NCI-H2196 treated with DMSO at 0.1 percent for 48 hours (cell line): ENCODE measurements around the gene ULK4.
"Not testable (repeated sequence)": the region's sequence is repeated elsewhere in the genome, so short reads cannot be mapped to it uniquely, and the experiment has no call there.

ENCODE experiments used
- DNase-seq: peaks from one replicate; lab custom pipeline; 2025; ENCODE audit not compliant: unreplicated experiment; lab: John Stamatoyannopoulos, UW

Gene ULK4

DNA sequence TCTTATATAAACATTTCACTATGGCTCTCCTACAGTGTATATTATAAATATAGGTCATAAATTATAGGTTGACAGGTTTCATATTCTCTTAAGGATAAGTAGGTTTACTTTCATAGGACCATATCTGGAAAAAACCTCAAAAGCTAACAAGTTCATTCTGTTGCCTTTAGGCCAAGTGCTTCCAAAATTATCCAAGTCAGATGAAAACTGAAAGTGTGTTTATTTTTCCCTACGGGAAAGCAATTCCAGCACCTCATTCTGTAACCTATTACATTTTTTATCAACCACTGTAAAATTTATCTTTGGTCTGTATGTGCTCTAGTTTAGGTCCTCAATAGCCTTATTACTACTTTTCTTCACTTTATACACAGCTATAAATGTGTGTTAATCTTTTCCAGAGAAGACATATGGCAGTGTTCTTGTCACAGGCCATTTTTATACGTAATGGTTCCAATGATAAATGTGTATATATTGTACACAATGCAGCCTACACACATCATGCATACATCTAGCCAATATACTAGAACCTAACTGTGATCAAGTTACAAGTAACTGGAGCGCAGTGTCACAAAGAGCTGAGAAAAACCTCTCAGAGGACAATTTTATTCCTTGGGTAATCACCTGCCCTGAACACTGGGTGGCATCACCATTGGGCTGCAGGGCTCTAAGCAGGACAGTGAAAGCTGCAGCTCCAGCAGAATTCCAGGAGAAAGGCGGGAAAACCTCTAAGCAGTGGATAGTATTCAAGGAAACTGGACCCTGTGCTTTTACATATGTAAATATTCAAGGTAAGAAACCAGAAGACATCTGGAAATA is 511.3 kb downstream of the ULK4 start:
- DNase-seq, result no peak

DNA sequence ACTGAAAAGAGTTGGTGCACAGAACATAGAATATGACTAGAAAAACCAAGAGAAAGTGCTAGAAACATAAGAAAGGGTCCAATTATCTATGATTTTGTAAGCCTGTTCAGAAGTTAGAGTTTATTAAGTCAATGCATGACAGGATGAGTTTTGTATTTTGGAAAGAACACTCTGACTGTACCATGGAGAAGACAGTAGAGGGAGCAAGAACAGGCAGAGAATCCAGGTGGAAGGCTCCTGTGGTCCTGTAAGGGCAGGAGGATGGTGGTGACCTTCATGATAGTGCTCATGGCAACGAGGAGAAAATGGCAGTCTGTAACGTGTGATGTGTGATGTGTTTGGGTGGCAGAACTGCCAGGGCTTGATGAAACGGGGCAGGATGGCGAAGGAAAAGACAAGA is 513.5 kb downstream of the ULK4 start:
- DNase-seq, result no peak

DNA sequence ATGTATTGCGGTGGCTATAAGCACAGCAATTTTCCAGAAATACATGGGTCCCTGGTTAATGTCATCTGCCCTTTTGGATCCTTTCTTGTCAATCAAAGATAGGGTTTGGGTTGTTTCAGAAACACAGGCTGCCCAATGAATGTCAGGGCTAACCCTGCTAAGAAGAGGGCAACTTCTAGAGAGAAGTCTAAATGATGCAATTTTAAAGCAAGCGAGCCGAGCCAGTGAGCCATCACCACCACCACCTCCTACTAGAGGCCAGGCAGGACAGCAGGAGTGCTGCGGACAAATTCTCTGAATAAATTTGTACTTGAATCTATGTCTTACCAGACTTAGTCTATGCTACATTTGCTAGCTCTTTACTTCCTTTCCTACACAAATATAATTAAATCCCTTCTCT is 514.2 kb downstream of the ULK4 start:
- DNase-seq, result no peak

GRCh38 chr3:41446316-41446715 is 515.6 kb downstream of the ULK4 start:
- not testable (repeated sequence) for DNase-seq

DNA sequence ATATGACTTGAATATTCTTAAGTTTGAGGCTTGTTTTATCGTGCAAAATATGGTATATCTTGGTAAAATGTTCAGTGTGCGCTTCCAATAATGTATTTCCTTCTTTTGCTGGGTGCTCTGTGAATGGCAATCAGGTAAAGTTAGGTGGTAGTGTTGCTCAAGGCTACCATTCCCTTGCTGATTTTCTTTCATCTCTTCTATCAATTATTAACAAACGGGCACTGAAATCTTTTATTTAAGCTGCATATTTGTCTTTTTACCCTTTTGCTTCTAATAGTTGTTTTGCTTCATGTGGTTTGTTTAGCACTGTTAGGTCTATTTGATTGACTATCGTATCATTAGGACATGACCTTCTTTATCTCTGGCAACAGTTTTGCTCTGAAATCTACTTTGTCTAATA is 520.3 kb downstream of the ULK4 start:
- no peak for DNase-seq

- DNase-seq, result no peak
Measured at GRCh38 chr3:41441139-41441538, 520.8 kb downstream of the ULK4 start.

DNA sequence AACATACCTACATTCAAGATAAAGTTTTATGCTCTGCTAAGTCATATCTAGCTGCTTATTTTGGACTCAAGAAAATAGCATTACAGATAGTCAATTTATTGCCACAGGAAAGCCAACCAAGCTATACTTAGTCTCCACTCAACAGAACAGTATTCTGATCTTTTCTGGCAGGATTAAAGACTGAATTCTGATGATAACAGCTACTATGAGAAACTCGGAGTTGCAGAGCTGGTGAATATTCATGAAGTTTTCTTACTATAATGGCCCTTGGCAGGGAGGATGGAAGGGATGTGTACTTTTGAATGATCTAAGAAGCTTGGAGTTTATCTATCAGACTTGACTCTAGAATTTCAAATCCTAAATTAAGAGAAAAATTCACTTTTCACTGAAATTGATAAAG is 524.9 kb downstream of the ULK4 start:
- no peak for DNase-seq

GRCh38 chr3:41434781-41435180 is 527.1 kb downstream of the ULK4 start:
- DNase-seq, result no peak

GRCh38 chr3:41431386-41431785 is 530.5 kb downstream of the ULK4 start:
- no peak for DNase-seq

DNA sequence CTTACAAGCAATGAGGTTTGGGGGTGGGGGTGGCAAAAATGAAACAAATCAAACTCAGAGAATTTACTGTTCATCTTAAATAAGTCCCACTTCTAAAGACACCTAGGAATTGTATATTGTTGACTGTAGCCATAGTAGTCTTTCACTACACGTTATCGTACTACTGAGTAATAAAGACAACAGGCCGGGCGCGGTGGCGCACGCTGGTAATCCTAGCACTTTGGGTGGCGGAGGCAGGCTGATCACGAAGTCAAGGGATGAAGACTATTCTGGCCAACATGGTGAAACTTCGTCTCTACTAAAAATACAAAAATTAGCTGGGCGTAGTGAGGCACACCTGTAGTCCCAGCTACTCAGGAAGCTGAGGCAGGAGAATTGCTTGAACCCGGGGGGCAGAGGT is 531.0 kb downstream of the ULK4 start:
- no peak for DNase-seq

DNA sequence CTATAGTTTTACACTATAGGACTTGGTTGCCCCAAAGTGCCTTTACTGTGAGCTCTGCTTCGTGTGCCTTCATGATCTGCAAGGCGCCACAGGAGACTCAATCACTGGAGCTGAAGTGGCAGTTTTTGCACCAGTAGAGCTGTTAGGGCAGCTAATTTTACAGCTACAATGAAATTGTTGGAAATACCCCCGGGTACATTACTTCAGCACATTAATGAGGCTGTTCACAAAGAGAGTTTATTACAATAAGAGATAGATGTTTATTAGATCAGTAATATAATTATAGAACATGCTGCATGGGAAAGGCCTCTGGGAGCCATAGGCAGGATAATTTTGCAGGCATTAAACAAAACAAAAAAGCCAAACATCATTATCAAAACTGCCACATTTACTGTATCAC is 531.5 kb downstream of the ULK4 start:
- no peak for DNase-seq

GRCh38 chr3:41426485-41426884 is 535.4 kb downstream of the ULK4 start:
- no peak for DNase-seq

GRCh38 chr3:41424543-41425300 is 537.2 kb downstream of the ULK4 start:
- DNase-seq, result no peak

DNA sequence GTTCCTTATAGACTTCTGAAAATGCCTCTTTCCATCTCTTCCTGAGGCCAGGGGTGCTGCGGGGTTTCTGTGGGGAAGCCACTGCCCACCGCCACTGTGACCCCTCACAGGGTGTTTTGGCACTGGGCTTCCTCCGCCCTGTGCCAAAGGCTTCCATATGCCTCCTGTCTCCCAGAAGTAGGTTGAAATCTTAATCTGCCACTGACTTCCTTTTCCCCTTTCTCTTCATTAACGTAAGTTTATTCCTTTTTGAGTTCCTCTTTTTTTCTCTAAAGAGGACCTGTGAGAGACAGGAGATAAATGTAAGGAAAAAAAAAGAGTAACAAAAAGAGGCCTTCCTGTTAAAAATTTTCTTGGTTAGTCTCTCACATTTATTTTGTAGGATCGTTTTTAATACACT is 542.1 kb downstream of the ULK4 start:
- DNase-seq, result no peak

DNA sequence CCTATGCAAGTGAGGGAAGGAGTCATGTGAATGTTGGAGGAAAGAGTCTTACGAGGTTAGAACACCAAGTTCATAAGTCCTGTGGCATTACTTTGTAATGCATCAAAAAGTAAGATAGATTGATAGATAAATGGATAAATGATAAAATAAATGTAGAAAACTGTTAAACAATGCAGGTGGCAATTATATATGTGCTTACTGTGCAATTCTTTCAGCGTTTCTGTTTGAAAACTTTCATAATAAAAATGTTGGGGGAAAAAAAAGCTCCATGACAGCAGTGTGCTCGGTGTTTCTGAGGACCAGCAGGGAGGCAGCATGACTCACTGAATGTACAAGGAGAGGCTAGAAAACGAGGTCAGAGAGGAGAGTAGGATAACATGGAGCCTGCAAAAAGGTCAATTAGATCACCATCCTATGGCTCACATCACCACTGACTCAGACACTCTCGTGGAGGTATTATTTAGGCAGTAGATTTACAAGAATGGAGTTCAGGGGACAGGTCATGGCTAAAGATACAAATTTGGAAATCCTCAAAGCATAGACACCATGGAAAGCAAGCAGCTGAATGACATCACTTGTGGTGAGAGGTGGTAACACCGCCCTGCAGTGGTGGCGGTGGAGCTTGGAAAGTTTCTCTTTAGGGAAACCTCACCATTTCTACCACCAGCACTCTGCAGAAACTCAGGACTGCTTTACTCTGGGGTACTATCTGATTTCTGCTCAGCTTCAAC is 542.8 kb downstream of the ULK4 start:
- no peak for DNase-seq

DNA sequence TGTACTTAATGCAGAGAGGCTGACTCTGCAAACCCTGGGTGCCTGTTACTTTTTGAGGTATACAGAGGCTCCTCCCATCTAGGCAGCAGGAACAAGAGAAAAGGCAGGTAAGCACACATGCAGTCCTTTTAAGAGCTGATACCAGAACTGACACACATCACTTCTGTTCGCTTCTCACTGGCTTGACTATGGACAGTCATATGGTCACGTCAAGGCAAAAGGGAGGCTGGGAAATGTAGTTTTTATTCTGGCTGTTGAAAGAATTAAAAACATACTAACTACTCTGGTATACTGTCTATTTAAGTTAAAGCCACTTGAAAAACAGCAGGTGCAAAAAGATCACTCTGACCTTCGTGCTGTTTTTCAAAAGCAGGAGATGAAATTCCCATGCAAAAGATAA is 544.3 kb downstream of the ULK4 start:
- no peak for DNase-seq

GRCh38 chr3:41411065-41411464 is 550.8 kb downstream of the ULK4 start:
- DNase-seq, result no peak

GRCh38 chr3:41405466-41405865 is 556.4 kb downstream of the ULK4 start:
- DNase-seq, result no peak

DNA sequence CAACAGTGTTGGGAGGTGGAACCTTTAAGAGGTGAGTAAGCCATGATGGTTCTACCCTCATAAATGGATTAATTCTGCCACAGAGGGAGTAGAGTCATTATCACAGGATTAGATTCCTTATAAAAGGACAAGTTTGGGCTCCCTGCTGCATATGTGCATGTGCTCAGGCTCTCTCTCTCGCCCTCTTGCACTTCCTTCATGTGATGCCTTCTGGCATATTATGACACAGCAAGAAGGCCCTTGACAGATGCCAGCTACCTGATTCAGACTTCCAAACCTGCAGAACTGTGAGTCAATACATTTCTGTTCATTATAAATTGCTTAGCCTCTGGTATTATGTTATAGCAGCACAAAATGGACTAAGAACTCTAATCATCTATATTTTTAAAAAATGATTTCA is 557.3 kb downstream of the ULK4 start:
- DNase-seq, result no peak

- no peak for DNase-seq
Measured at GRCh38 chr3:41394896-41395295, 567.0 kb downstream of the ULK4 start.

- not testable (repeated sequence) for DNase-seq
Measured at GRCh38 chr3:41370765-41371535, 591.0 kb downstream of the ULK4 start.
